ENCODE measurements around the gene CHKB.

DNA sequence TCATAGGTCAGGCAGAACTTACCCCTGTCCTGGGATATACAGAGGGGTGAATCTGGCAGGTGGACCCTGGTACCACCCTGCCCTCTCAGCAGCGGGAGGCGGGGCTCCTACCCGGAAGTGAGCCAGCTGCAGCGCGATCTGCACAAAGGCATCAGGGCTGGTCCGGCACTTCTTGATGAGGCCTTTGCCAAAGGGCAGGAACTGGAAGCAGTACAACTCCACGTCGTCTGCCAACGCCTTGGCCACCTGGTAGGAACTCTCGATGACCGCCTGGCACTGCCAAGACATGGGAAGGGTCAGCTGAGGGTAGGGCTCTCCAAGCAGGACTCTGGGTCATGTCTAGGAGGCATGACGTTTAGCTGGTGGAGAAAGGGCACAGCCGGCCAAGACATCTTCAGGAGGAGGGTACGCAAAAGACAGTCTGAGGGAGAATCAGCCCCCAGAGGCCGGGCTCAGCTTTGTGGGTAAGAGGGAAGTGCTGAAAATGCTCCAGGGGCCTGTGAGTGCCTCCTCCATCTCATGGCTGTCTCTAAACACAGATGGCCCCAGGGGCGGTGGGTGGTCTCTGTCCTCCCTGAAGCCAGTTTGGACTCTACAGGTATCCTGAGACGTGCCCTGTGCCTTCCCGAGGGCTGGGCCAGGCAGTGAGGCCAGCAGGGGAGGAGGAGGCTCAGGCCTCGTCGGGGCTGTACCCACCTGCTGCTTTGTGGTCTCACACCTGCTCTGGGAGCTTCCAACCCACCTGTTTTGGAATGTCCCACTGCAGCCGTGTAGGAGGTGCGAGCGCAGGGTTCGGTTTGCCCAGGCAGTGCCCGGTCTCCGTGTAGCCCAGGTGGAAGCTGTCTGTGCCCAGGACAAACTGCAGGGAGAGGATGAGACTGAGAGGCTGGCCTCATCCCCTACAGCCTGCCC, 11.1 kb downstream of the CHKB start:
- no peak for TF ChIP-seq CTCF (IDR thresholded peaks at IDR 0.05; ENCODE audit: low read depth, low read length)
- TF ChIP-seq POLR2A (IDR thresholded peaks at IDR 0.05; ENCODE audit: extremely low read depth, insufficient read length), result no peak
- no peak for TF ChIP-seq MYC (IDR thresholded peaks at IDR 0.05; ENCODE audit: low read depth, low read length)
- TF ChIP-seq, protein P1, sequence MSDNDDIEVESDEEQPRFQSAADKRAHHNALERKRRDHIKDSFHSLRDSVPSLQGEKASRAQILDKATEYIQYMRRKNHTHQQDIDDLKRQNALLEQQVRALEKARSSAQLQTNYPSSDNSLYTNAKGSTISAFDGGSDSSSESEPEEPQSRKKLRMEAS (IDR thresholded peaks at IDR 0.05; ENCODE audit: low read depth, low read length), result no peak

Data from NB4 (cell line).